Epidermal melanocyte (primary cell): Measurements from ENCODE around the gene PACS1.
"Not testable (repeated sequence)": the region's sequence is repeated elsewhere in the genome, so short reads cannot be mapped to it uniquely, and the experiment has no call there.

Experiments
- DNase-seq: peaks from one replicate; pipeline ENCODE4 v3.0.0; 2011; ENCODE audit warnings: low spot score; ENCODE audit not compliant: insufficient read length

PACS1 gene

GRCh38 chr11:66069715-66070603, at the start of gene PACS1:
Gene PACS1, plus strand, starts transcription at chr11:66070272. Its CDS starts 215 bp downstream, at chr11:66070487.
- DNase-seq = peak; percentile 88

- peak; percentile 50 for DNase-seq
Observed at GRCh38 chr11:66020618-66021357, 49.3 kb upstream of the PACS1 start.

- peak; percentile 81 for DNase-seq
Observed at GRCh38 chr11:66022401-66023185, 47.5 kb upstream of the PACS1 start.

GRCh38 chr11:66023186-66023440, 47.0 kb upstream of the PACS1 start:
- DNase-seq = not testable (repeated sequence)

- no peak for DNase-seq
Observed at GRCh38 chr11:66026017-66026529, 44.0 kb upstream of the PACS1 start, which contains the start of gene CATSPER1. Gene CATSPER1, minus strand, starts transcription at chr11:66026479. Its CDS starts 100 bp downstream, at chr11:66026379.

- DNase-seq = no peak
Observed at GRCh38 chr11:66032957-66033735, 36.9 kb upstream of the PACS1 start.

- peak; percentile 5 for DNase-seq
Observed at GRCh38 chr11:66035653-66036333, 34.3 kb upstream of the PACS1 start.

- DNase-seq = peak; percentile 1
Observed at GRCh38 chr11:66036334-66036710, 33.8 kb upstream of the PACS1 start.

- no peak for DNase-seq
Observed at GRCh38 chr11:66037327-66037726, 32.7 kb upstream of the PACS1 start.

GRCh38 chr11:66039765-66040164, 30.3 kb upstream of the PACS1 start:
- no peak for DNase-seq

- DNase-seq = no peak
Observed at GRCh38 chr11:66042227-66042995, 27.7 kb upstream of the PACS1 start.

GRCh38 chr11:66042996-66043906, 26.8 kb upstream of the PACS1 start:
- no peak for DNase-seq

GRCh38 chr11:66044757-66045156, 25.3 kb upstream of the PACS1 start:
- no peak for DNase-seq

GRCh38 chr11:66045177-66045639, 24.9 kb upstream of the PACS1 start:
- DNase-seq = peak; percentile 97

- no peak for DNase-seq
Observed at GRCh38 chr11:66046901-66047300, 23.2 kb upstream of the PACS1 start.

- DNase-seq = no peak
Observed at GRCh38 chr11:66047541-66048365, 22.3 kb upstream of the PACS1 start.

GRCh38 chr11:66048547-66049323, 21.3 kb upstream of the PACS1 start, which contains the start of gene GAL3ST3:
Gene GAL3ST3, minus strand, starts transcription at chr11:66049161. Its CDS starts 3,746 bp downstream, at chr11:66045415.
- no peak for DNase-seq
